ENCODE data around the gene RYR3. TPM values are rescaled to one million over a fixed set of nuclear protein-coding genes. Genes with fewer than 3 reads are reported as not detected.

The RYR3 gene
- total RNA-seq, 6 experiments from 2014 or later: not detected

DNA sequence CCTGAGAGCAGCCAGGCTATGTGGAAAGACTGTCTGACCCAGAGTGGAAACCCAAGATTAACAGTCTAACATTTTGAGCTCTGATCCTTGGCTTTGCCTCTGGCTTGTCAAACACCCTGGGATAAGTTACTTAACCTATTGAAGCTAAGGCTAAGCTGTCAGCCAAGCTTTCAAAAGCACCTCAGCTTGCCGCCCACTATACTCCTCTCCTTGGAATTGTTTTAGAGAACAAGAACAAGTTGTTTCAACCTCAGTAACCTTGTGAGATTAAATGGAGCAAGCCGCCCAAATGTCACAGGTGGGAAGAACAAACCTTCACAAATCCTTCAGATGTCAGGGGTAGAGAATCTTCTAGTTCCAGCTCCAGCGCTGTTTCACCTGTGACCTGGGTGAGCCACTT is 235.1 kb downstream of the RYR3 start:
- Mint-ChIP-seq H3K4me3 (no peak overlapping the region), H3K27ac (no peak overlapping the region), H3K36me3 (ENCODE audit: low read depth) (no peaks in the 10 kb centered on the region), H3K27me3 (ENCODE audit: insufficient read depth) (peaks cover 8% of the 10 kb centered on the region; the same call in 1 of the 2 replicates), H3K4me1 (ENCODE audit: low read depth) (no peaks in the 10 kb centered on the region), H3K9me3 (peaks cover 21% of the 10 kb centered on the region)
- TF ChIP-seq, protein P1, sequence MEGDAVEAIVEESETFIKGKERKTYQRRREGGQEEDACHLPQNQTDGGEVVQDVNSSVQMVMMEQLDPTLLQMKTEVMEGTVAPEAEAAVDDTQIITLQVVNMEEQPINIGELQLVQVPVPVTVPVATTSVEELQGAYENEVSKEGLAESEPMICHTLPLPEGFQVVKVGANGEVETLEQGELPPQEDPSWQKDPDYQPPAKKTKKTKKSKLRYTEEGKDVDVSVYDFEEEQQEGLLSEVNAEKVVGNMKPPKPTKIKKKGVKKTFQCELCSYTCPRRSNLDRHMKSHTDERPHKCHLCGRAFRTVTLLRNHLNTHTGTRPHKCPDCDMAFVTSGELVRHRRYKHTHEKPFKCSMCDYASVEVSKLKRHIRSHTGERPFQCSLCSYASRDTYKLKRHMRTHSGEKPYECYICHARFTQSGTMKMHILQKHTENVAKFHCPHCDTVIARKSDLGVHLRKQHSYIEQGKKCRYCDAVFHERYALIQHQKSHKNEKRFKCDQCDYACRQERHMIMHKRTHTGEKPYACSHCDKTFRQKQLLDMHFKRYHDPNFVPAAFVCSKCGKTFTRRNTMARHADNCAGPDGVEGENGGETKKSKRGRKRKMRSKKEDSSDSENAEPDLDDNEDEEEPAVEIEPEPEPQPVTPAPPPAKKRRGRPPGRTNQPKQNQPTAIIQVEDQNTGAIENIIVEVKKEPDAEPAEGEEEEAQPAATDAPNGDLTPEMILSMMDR (IDR thresholded peaks at IDR 0.05): no peak
- DNase-seq: no peak

DNA sequence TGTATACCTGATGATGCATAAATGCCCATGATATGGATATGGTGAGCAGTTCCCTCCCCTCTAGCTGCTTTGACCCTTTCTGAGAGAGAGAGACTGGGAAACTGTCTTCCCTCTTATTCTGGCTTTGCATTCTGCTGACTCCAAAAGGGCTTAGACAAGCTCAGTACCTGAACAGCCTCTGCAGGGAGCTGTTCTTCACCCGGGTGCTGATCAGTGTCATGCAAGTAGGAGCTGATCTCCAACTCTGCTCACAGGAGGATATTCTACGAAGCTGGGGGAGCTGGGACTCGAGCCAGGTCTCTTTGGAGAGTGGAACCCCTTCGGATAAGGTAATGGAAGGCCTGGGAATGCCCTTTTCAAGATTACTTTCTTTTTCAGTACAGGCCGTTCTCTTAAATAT is 237.1 kb downstream of the RYR3 start:
- peaks cover 8% of the 10 kb centered on the region; the same call in 1 of the 2 replicates for H3K27me3 Mint-ChIP-seq (ENCODE audit: insufficient read depth)
- no peak overlapping the region for H3K27ac Mint-ChIP-seq
- H3K4me3 Mint-ChIP-seq: no peak overlapping the region
- no peaks in the 10 kb centered on the region for H3K36me3 Mint-ChIP-seq (ENCODE audit: low read depth)
- DNase-seq: peak; percentile 19
- no peaks in the 10 kb centered on the region for H3K4me1 Mint-ChIP-seq (ENCODE audit: low read depth)
- TF ChIP-seq, protein P1 (IDR thresholded peaks at IDR 0.05): no peak
- peaks cover 28% of the 10 kb centered on the region for H3K9me3 Mint-ChIP-seq

DNA sequence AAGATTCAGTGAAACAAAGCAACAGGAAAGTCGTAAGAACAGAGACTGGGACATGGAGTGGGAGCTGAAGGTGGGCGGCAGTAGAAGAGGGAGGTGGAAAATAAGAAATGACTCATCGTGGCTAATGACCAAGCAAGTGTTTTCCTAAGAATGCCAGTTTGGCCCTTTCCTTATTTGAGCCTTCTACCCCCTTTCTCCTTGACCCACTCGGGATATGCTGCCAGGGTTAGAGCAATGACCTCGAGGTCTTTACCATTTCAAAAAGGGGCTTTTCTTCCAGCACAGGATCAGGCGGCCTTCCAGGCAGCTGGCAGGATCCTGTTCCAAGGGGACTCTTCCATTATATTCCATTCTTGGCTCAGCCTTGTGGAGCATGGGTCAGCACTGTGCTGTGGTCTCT is 241.1 kb downstream of the RYR3 start:
- TF ChIP-seq, protein P1 (IDR thresholded peaks at IDR 0.05): no peak
- no peak overlapping the region for H3K4me3 Mint-ChIP-seq
- H3K27me3 Mint-ChIP-seq (ENCODE audit: insufficient read depth): no peaks in the 10 kb centered on the region; the same call in 1 of the 2 replicates
- H3K9me3 Mint-ChIP-seq: peaks cover 32% of the 10 kb centered on the region
- H3K27ac Mint-ChIP-seq: no peak overlapping the region
- DNase-seq: no peak
- H3K4me1 Mint-ChIP-seq (ENCODE audit: low read depth): no peaks in the 10 kb centered on the region
- H3K36me3 Mint-ChIP-seq (ENCODE audit: low read depth): no peaks in the 10 kb centered on the region

DNA sequence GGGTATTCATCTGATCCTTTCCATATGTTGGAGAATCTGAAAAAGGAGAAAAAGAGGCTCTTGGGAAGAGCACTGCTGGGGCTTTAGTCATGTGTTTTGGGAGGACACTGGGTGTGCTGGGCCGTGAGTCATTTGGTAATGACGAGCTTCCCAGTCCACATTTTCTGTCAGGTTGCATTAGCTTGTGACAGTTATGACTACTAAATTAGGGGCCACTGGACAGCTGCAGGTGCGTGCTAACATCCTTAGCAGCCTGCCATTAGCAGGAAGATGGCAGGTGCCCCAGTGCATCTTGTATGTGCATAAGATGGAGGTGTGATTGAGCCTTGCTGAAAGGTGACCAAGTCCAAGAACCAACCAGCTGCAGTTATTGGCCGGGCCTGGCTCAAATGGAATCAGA is 242.4 kb downstream of the RYR3 start:
- Mint-ChIP-seq H3K36me3 (ENCODE audit: low read depth) (no peaks in the 10 kb centered on the region), H3K27ac (no peak overlapping the region), H3K4me1 (ENCODE audit: low read depth) (no peaks in the 10 kb centered on the region), H3K9me3 (peaks cover 32% of the 10 kb centered on the region), H3K27me3 (ENCODE audit: insufficient read depth) (no peaks in the 10 kb centered on the region; the same call in 1 of the 2 replicates), H3K4me3 (no peak overlapping the region)
- no peak for DNase-seq
- TF ChIP-seq, protein P1 (IDR thresholded peaks at IDR 0.05): no peak

DNA sequence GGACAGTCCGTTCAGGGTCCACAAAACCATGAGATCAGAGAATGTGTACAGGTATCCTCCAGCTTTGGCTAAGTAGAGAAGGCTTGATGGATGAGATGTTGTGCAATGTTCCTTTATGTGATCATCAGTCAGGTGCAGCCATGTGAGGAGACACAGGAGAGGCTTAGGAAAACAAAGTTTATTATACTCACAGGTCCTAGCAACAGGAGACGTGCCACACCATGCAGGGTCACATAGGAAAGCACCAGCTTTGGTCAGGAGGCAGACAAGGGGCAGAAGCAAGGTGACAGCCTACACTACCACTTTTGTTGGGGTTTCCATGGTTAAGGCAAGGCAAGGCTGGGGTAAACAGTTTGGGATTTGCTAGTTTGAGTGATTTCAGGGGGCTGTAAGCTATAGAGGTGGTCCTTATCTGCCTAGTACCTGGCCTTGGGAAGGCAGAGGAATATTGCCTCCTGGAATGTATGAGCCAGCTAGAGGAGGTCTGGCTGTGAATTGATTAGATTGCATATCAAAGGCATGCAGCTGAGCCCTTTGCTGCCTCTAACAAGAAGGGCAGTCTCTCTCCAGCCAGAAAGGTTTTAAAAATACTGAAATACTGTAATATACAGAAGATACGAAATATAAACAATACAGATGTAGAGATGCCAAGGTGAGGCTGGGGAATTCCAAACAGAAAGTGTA is 248.6 kb downstream of the RYR3 start:
- H3K36me3 Mint-ChIP-seq (ENCODE audit: low read depth): no peaks in the 10 kb centered on the region
- DNase-seq: no peak
- TF ChIP-seq, protein P1 (IDR thresholded peaks at IDR 0.05): no peak
- no peaks in the 10 kb centered on the region for H3K9me3 Mint-ChIP-seq
- no peak overlapping the region for H3K27ac Mint-ChIP-seq
- peaks cover 1% of the 10 kb centered on the region for H3K27me3 Mint-ChIP-seq (ENCODE audit: insufficient read depth)
- no peak overlapping the region for H3K4me3 Mint-ChIP-seq
- H3K4me1 Mint-ChIP-seq (ENCODE audit: low read depth): no peaks in the 10 kb centered on the region
